DOHH2 (cell line): ENCODE measurements around the gene STYXL2.

Experiments
- H3F3A ChIP-seq: fragments of 200-600 bp; sonication (generic), shearing (Covaris generic); 2 replicates; pipeline ENCODE4 v1.6.0; 2016; ENCODE audit warnings: antibody characterized with exemption, mild to moderate bottlenecking; ENCODE audit not compliant: control insufficient read depth, insufficient read depth
- H3K27ac ChIP-seq: fragments of 200-600 bp; sonication (generic); 2 replicates; pipeline ENCODE4 v1.5.1; 2014; ENCODE audit warnings: low read depth, mild to moderate bottlenecking, low read length, moderate library complexity
- H3K27me3 ChIP-seq: fragments of 200-600 bp; sonication (generic); 2 replicates; pipeline ENCODE4 v1.6.1; 2014; ENCODE audit warnings: mild to moderate bottlenecking, low read length, mixed read lengths; ENCODE audit not compliant: control insufficient read depth
- H3K36me3 ChIP-seq: fragments of 200-600 bp; sonication (generic); 2 replicates; pipeline ENCODE4 v1.6.1; 2014; ENCODE audit warnings: mild to moderate bottlenecking, low read length, moderate library complexity, mixed read lengths; ENCODE audit not compliant: control insufficient read depth
- H3K4me1 ChIP-seq: fragments of 200-600 bp; sonication (generic); 2 replicates; pipeline ENCODE4 v1.6.1; 2014; ENCODE audit warnings: mild to moderate bottlenecking, low read length, mixed read lengths; ENCODE audit not compliant: control insufficient read depth
- H3K4me2 ChIP-seq: fragments of 200-600 bp; sonication (generic); 2 replicates; pipeline ENCODE4 v1.6.0; 2014; ENCODE audit warnings: mild to moderate bottlenecking, low read length, moderate library complexity
- H3K4me3 ChIP-seq: fragments of 200-600 bp; sonication (generic); 2 replicates; pipeline ENCODE4 v1.5.1; 2014; ENCODE audit warnings: mild to moderate bottlenecking, low read length, mixed read lengths
- H3K79me2 ChIP-seq: fragments of 200-600 bp; sonication (generic); 2 replicates; pipeline ENCODE4 v1.6.1; 2014; ENCODE audit warnings: mild to moderate bottlenecking, low read length, mixed read lengths; ENCODE audit not compliant: control insufficient read depth
- H3K9me2 ChIP-seq: fragments of 200-600 bp; sonication (generic); replicated peaks from 2 replicates; pipeline ENCODE4 v1.6.1; 2014; ENCODE audit warnings: mild to moderate bottlenecking, low read length, mixed read lengths; ENCODE audit not compliant: control insufficient read depth
- H3K9me3 ChIP-seq: fragments of 200-600 bp; sonication (generic); 2 replicates; pipeline ENCODE4 v1.6.1; 2014; ENCODE audit warnings: antibody characterized with exemption, low read length, mixed read lengths; ENCODE audit not compliant: control insufficient read depth, insufficient read depth
- H4K20me1 ChIP-seq: fragments of 200-600 bp; sonication (generic); 2 replicates; pipeline ENCODE4 v1.6.0; 2014; ENCODE audit warnings: low read depth, mild to moderate bottlenecking, antibody characterized with exemption, low read length, moderate library complexity; ENCODE audit not compliant: control insufficient read depth, insufficient read depth
- CTCF ChIP-seq: fragments of 200-600 bp; sonication (generic); IDR thresholded peaks from one replicate; pipeline ENCODE4 v1.5.1; 2014; ENCODE audit warnings: antibody characterized with exemption, mild to moderate bottlenecking, low read depth, low read length; ENCODE audit not compliant: poor library complexity, severe bottlenecking
- EZH2phosphoT487 ChIP-seq: fragments of 200-600 bp; sonication (generic); IDR thresholded peaks from 2 replicates; pipeline ENCODE4 v1.6.1; 2017; ENCODE audit warnings: borderline replicate concordance, mild to moderate bottlenecking, antibody characterized with exemption, low read length, moderate library complexity, mixed read lengths

Gene STYXL2

DNA sequence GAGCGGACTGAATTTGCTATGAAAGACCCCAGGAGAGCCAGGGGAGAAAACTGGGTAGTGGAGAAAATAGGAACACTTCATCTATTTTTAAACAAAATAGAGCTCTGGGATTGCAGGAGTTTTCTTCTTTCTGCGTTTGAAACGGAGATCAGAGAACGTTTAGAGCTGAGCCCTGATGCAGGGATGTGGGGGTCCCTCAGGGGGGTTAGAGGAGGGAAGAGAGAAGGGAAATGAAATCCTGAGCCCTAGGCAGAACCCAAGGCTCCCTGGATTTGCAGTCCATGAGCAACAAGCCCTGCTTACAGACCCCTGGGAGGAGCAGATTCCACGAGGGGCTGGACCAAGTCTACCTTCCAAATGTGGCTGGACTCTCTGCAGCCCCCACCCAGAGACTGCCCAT is 21.8 kb downstream of the STYXL2 start:
- H4K20me1 ChIP-seq: no peaks in the 10 kb centered on the region
- no peaks in the 10 kb centered on the region for H3F3A ChIP-seq
- H3K36me3 ChIP-seq: no peaks in the 10 kb centered on the region
- H3K4me2 ChIP-seq: no peak overlapping the region
- peaks cover 4% of the 10 kb centered on the region; the same call in 1 of the 2 replicates for H3K9me3 ChIP-seq
- TF ChIP-seq EZH2phosphoT487 (no peak), CTCF (no peak)
- no peak overlapping the region for H3K27ac ChIP-seq
- H3K9me2 ChIP-seq: no peaks in the 10 kb centered on the region
- H3K27me3 ChIP-seq: peaks cover 14% of the 10 kb centered on the region; the same call in 1 of the 2 replicates
- no peak overlapping the region for H3K4me3 ChIP-seq
- H3K4me1 ChIP-seq: peaks cover 10% of the 10 kb centered on the region
- H3K79me2 ChIP-seq: no peaks in the 10 kb centered on the region

DNA sequence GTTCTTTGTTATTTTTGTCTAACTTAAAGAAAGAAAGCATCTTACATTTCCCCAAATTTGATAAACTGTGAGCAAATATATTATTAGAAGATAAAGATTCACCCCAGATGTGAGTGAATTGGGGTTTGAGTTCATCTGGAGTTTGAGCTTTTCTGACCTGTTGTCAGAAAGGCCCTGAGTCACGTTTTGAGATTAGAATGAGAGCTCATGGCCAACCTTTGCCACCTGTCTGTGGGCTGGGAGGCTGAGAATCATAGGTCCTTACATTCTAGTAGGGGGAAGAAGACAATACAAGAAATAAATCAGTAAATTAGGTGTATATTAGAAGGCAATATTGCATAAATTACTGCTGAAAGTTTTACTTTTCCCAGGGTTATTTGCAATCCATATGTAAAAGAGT is 22.3 kb downstream of the STYXL2 start:
- Histone ChIP-seq H3K4me3 (no peak overlapping the region), H3F3A (no peaks in the 10 kb centered on the region), H3K4me1 (peaks cover 7% of the 10 kb centered on the region), H4K20me1 (no peaks in the 10 kb centered on the region), H3K9me2 (no peaks in the 10 kb centered on the region), H3K79me2 (no peaks in the 10 kb centered on the region), H3K4me2 (no peak overlapping the region), H3K36me3 (no peaks in the 10 kb centered on the region), H3K27ac (no peak overlapping the region), H3K9me3 (no peaks in the 10 kb centered on the region), H3K27me3 (peaks cover 14% of the 10 kb centered on the region; the same call in 1 of the 2 replicates)
- TF ChIP-seq CTCF (no peak), EZH2phosphoT487 (no peak)

- no peaks in the 10 kb centered on the region for H3F3A ChIP-seq
- no peaks in the 10 kb centered on the region for H4K20me1 ChIP-seq
- H3K9me2 ChIP-seq: no peaks in the 10 kb centered on the region
- H3K36me3 ChIP-seq: no peaks in the 10 kb centered on the region
- H3K9me3 ChIP-seq: no peaks in the 10 kb centered on the region
- peaks cover 13% of the 10 kb centered on the region; the same call in 1 of the 2 replicates for H3K27me3 ChIP-seq
- H3K4me2 ChIP-seq: no peak overlapping the region
- no peaks in the 10 kb centered on the region for H3K79me2 ChIP-seq
- TF ChIP-seq EZH2phosphoT487 (no peak), CTCF (no peak)
- peaks cover 7% of the 10 kb centered on the region for H3K4me1 ChIP-seq
- H3K4me3 ChIP-seq: no peak overlapping the region
- no peak overlapping the region for H3K27ac ChIP-seq
These were observed 23.4 kb downstream of the STYXL2 start for GRCh38 chr1:167117225-167117624.

- Histone ChIP-seq H3K36me3 (no peaks in the 10 kb centered on the region), H3K4me3 (no peak overlapping the region), H3K79me2 (no peaks in the 10 kb centered on the region), H3K9me2 (no peaks in the 10 kb centered on the region), H3K27me3 (peaks cover 5% of the 10 kb centered on the region; the same call in 1 of the 2 replicates), H3K9me3 (no peaks in the 10 kb centered on the region), H3K27ac (no peak overlapping the region), H3K4me1 (peaks cover 7% of the 10 kb centered on the region), H3F3A (no peaks in the 10 kb centered on the region), H4K20me1 (no peaks in the 10 kb centered on the region), H3K4me2 (no peak overlapping the region)
- no peak for TF ChIP-seq EZH2phosphoT487
- no peak for TF ChIP-seq CTCF
These were observed 24.3 kb downstream of the STYXL2 start for GRCh38 chr1:167118188-167118587.
